BE2C (cell line): ENCODE measurements around the gene C1QTNF8.
A peak's percentile ranks its signal among the peaks of the same experiment; 100 is the strongest.
"Not testable (repeated sequence)": the region's sequence is repeated elsewhere in the genome, so short reads cannot be mapped to it uniquely, and the experiment has no call there.

ENCODE experiments used
- DNase-seq: peaks from one replicate; pipeline ENCODE4 v3.0.0-alpha.2; 2020
- H3K27me3 ChIP-seq: fragments of 250-450 bp; sonication (Bioruptor Pico); 2 replicates; pipeline ENCODE4 v1.5.1; 2020; ENCODE audit warnings: mild to moderate bottlenecking
- H3K36me3 ChIP-seq: fragments of 250-450 bp; sonication (Bioruptor Pico); 2 replicates; pipeline ENCODE4 v1.5.1; 2020; ENCODE audit warnings: mild to moderate bottlenecking
- H3K4me1 ChIP-seq: fragments of 250-450 bp; sonication (Bioruptor Pico); 2 replicates; pipeline ENCODE4 v1.5.1; 2020
- H3K4me3 ChIP-seq: 2 replicates; pipeline ENCODE4 v1.5.1; 2011; ENCODE audit warnings: low read depth, low read length
- H3K9me3 ChIP-seq: fragments of 250-450 bp; sonication (Bioruptor Pico); 2 replicates; pipeline ENCODE4 v1.5.1; 2020
- CTCF ChIP-seq: IDR thresholded peaks from 2 replicates; pipeline ENCODE4 v1.5.1; 2012; ENCODE audit warnings: mild to moderate bottlenecking, low read depth, low read length

The C1QTNF8 gene

GRCh38 chr16:1094124-1094479 lies 1.9 kb downstream of the C1QTNF8 start:
- no peaks in the 10 kb centered on the region for H3K36me3 ChIP-seq
- H3K9me3 ChIP-seq, result no peaks in the 10 kb centered on the region; the same call in 1 of the 2 replicates
- H3K27me3 ChIP-seq, result peaks cover 77% of the 10 kb centered on the region
- no peak for DNase-seq
- no peaks in the 10 kb centered on the region; the same call in 1 of the 2 replicates for H3K4me1 ChIP-seq
- H3K4me3 ChIP-seq, result no peak overlapping the region
- no peak for TF ChIP-seq CTCF

GRCh38 chr16:1093284-1094123 lies 2.5 kb downstream of the C1QTNF8 start:
- Histone ChIP-seq H3K9me3 (no peaks in the 10 kb centered on the region; the same call in 1 of the 2 replicates), H3K4me1 (no peaks in the 10 kb centered on the region; the same call in 1 of the 2 replicates), H3K4me3 (no peak overlapping the region), H3K27me3 (peaks cover 77% of the 10 kb centered on the region), H3K36me3 (no peaks in the 10 kb centered on the region)
- no peak for TF ChIP-seq CTCF
- peak; percentile 69 for DNase-seq

- H3K4me3 ChIP-seq, H3K36me3 ChIP-seq, H3K4me1 ChIP-seq, H3K9me3 ChIP-seq, DNase-seq: not testable (repeated sequence)
- H3K27me3 ChIP-seq, result peaks cover 77% of the 10 kb centered on the region
Observed at GRCh38 chr16:1092685-1093283, 3.3 kb downstream of the C1QTNF8 start.

GRCh38 chr16:1091992-1092552 lies 4.0 kb downstream of the C1QTNF8 start:
- Histone ChIP-seq H3K4me1 (no peaks in the 10 kb centered on the region; the same call in 1 of the 2 replicates), H3K36me3 (no peaks in the 10 kb centered on the region), H3K9me3 (no peaks in the 10 kb centered on the region; the same call in 1 of the 2 replicates), H3K4me3 (no peak overlapping the region), H3K27me3 (peaks cover 77% of the 10 kb centered on the region)
- TF ChIP-seq CTCF, result no peak
- no peak for DNase-seq

- Histone ChIP-seq H3K4me1 (no peaks in the 10 kb centered on the region; the same call in 1 of the 2 replicates), H3K9me3 (peaks cover 2% of the 10 kb centered on the region; the same call in 1 of the 2 replicates), H3K27me3 (peaks cover 75% of the 10 kb centered on the region), H3K36me3 (no peaks in the 10 kb centered on the region), H3K4me3 (no peak overlapping the region)
- no peak for DNase-seq
- no peak for TF ChIP-seq CTCF
Observed at GRCh38 chr16:1090620-1091587, 5.1 kb downstream of the C1QTNF8 start.
